SK-N-SH (cell line): Measurements from ENCODE around the gene RPS28.

Experiments used
- CHD2 ChIP-seq: fragments of 150-350 bp; IDR thresholded peaks from 2 replicates; pipeline ENCODE4 v1.6.1; 2018; ENCODE audit warnings: low read length; ENCODE audit not compliant: partially characterized antibody
- CTCF ChIP-seq: fragments of 200-600 bp; sonication (generic); IDR thresholded peaks from 2 replicates; pipeline ENCODE4 v1.6.1; 2017; ENCODE audit warnings: antibody characterized with exemption, mild to moderate bottlenecking, moderate library complexity
- ELF1 ChIP-seq: IDR thresholded peaks from 2 replicates; pipeline ENCODE4 v1.4.0; 2012
- EP300 ChIP-seq, 2 experiments: IDR thresholded peaks; 2 replicates each; pipeline versions ENCODE4 v1.4.0 to v1.6.1; 2012; ENCODE audit warnings: borderline replicate concordance in 1 of 2, low read depth in 1 of 2, low read length in 1 of 2
- POLR2AphosphoS5 ChIP-seq: IDR thresholded peaks from 2 replicates; pipeline ENCODE4 v1.6.1; 2012; ENCODE audit warnings: low read depth, low read length

- TF ChIP-seq CHD2, result no peak
- TF ChIP-seq CTCF, result no peak
- TF ChIP-seq ELF1, result no peak
- no peak for TF ChIP-seq EP300 (IDR thresholded peaks at IDR 0.05; ENCODE audit: borderline replicate concordance in 1 of 2, low read depth in 1 of 2, low read length in 1 of 2)
- TF ChIP-seq POLR2AphosphoS5, result no peak
Observed at GRCh38 chr19:8321986-8322637, 816 bp downstream of the RPS28 start.
